Endodermal cell (in vitro differentiated cells): ENCODE measurements around the gene PLCXD1. TPM values are rescaled to one million over a fixed set of nuclear protein-coding genes. Genes with fewer than 3 reads are reported as not detected.

Source experiments
- DNase-seq: peaks from one replicate; pipeline ENCODE4 v3.0.0-alpha.2; 2017
- H3K27ac ChIP-seq: 2 replicates; pipeline ENCODE4 v1.5.1; 2013; ENCODE audit warnings: mild to moderate bottlenecking, low read depth, low read length, moderate library complexity
- H3K27me3 ChIP-seq: 2 replicates; pipeline ENCODE4 v1.6.1; 2013; ENCODE audit warnings: mild to moderate bottlenecking, low read length, moderate library complexity; ENCODE audit not compliant: insufficient read depth, control insufficient read depth, poor library complexity, severe bottlenecking
- H3K36me3 ChIP-seq: 2 replicates; pipeline ENCODE4 v1.7.0; 2013; ENCODE audit warnings: mild to moderate bottlenecking, low read length, moderate library complexity; ENCODE audit not compliant: control insufficient read depth, insufficient read depth
- H3K4me1 ChIP-seq: one replicate; pipeline ENCODE4 v1.7.0; 2013; ENCODE audit warnings: low read length; ENCODE audit not compliant: control insufficient read depth, insufficient read depth
- H3K4me3 ChIP-seq: 2 replicates; pipeline ENCODE4 v1.5.1; 2013; ENCODE audit warnings: mild to moderate bottlenecking, low read length, moderate library complexity
- H3K9ac ChIP-seq: 2 replicates; pipeline ENCODE4 v1.6.1; 2013; ENCODE audit warnings: mild to moderate bottlenecking, low read length, moderate library complexity; ENCODE audit not compliant: poor library complexity, severe bottlenecking; ENCODE audit errors: extremely low read depth
- H3K9me3 ChIP-seq: 2 replicates; pipeline ENCODE4 v1.6.1; 2013; ENCODE audit warnings: mild to moderate bottlenecking, low read length, moderate library complexity; ENCODE audit not compliant: control insufficient read depth
- H3K27ac Mint-ChIP-seq: 2 replicates; pipeline ENCODE4 v1.8.0; 2020; ENCODE audit warnings: mixed read lengths
- H3K27me3 Mint-ChIP-seq: 2 replicates; pipeline ENCODE4 v1.8.0; 2021; ENCODE audit warnings: mild to moderate bottlenecking, mixed read lengths; ENCODE audit not compliant: insufficient read depth
- H3K36me3 Mint-ChIP-seq: 2 replicates; pipeline ENCODE4 v1.8.0; 2020; ENCODE audit warnings: low read depth, mixed read lengths
- H3K4me1 Mint-ChIP-seq: 2 replicates; pipeline ENCODE4 v1.8.0; 2020; ENCODE audit warnings: mixed read lengths
- H3K4me3 Mint-ChIP-seq: 2 replicates; pipeline ENCODE4 v1.8.0; 2020; ENCODE audit warnings: mild to moderate bottlenecking, moderate library complexity, mixed read lengths
- H3K9me3 Mint-ChIP-seq: 2 replicates; pipeline ENCODE4 v1.8.0; 2020; ENCODE audit warnings: mild to moderate bottlenecking, mixed read lengths
- CTCF ChIP-seq: fragments of 200-600 bp; sonication (generic); conservative IDR thresholded peaks from 2 replicates; pipeline ENCODE4 v1.5.0; 2021; ENCODE audit warnings: antibody characterized with exemption, mild to moderate bottlenecking
- whole genome bisulfite sequencing, 2 experiments: methylation state at CpG; one replicate each; pipeline versions ENCODE4 v1.1.5 to v1.1.7; 2013; ENCODE audit warnings: missing lambda C conversion rate in 2 of 2, mixed read lengths in 1 of 2; ENCODE audit not compliant: insufficient coverage in 1 of 2, insufficient read length in 1 of 2; 5-methylcytosine and 5-hydroxymethylcytosine counted together
- total RNA-seq, 2 donors: library from RNA; stranded (reverse); fragmentation: NEBNext Ultra II Directional in 1 of 2; extraction: Animal tissue kit (Norgen Biotek cat#: 25700) in 1 of 2; gene quantifications; 2 replicates in 1 of 2; 3 replicates in 1 of 2; pipeline ENCODE4 v1.2.1, GENCODE V29; 2021

The PLCXD1 gene
- total RNA-seq, 2 donors from 2014 or later: 70.3 to 96.9 TPM

GRCh38 chrX:283115-283845 lies 2.1 kb downstream of the PLCXD1 start:
- H3K4me1 Mint-ChIP-seq: peaks cover 9% of the 10 kb centered on the region
- H3K36me3 Mint-ChIP-seq: peaks cover 40% of the 10 kb centered on the region

GRCh38 chrX:285076-285677 lies 4.0 kb downstream of the PLCXD1 start:
- Mint-ChIP-seq H3K4me3 (no peak overlapping the region), H3K4me1 (peaks cover 2% of the 10 kb centered on the region), H3K36me3 (peaks cover 50% of the 10 kb centered on the region), H3K27ac (peak overlapping the region; percentile 35), H3K27me3 (no peaks in the 10 kb centered on the region), H3K9me3 (no peaks in the 10 kb centered on the region)
- no peak for DNase-seq
- no peaks in the 10 kb centered on the region for H3K9me3 ChIP-seq
- no peak overlapping the region for H3K27ac ChIP-seq
- H3K4me1 ChIP-seq: no peaks in the 10 kb centered on the region
- no peak overlapping the region for H3K9ac ChIP-seq
- no peak overlapping the region for H3K4me3 ChIP-seq
- peaks cover 55% of the 10 kb centered on the region for H3K36me3 ChIP-seq
- WGBS, 2 experiments: 91 to 98% methylated on average over 9 to 13 of the region's 13 CpGs
- no peaks in the 10 kb centered on the region for H3K27me3 ChIP-seq
- no peak for TF ChIP-seq CTCF

More at GRCh38 chrX:283115-283845, 2.1 kb downstream of the PLCXD1 start:
- Histone ChIP-seq H3K4me3 (peak overlapping the region; percentile 89), H3K9ac (peak overlapping the region; percentile 57), H3K36me3 (peaks cover 38% of the 10 kb centered on the region), H3K27me3 (no peaks in the 10 kb centered on the region), H3K9me3 (no peaks in the 10 kb centered on the region), H3K27ac (peak overlapping the region; percentile 87), H3K4me1 (peaks cover 4% of the 10 kb centered on the region)
- Mint-ChIP-seq H3K4me3 (peak overlapping the region; percentile 81), H3K27me3 (no peaks in the 10 kb centered on the region), H3K27ac (peak overlapping the region; percentile 98), H3K9me3 (no peaks in the 10 kb centered on the region)
- TF ChIP-seq CTCF: no peak
- peak; percentile 98 for DNase-seq
- WGBS, 2 experiments: 10 to 11% methylated on average over 7 to 44 of the region's 45 CpGs

GRCh38 chrX:287670-288069 lies 6.5 kb downstream of the PLCXD1 start:
- Histone ChIP-seq H3K4me3 (no peak overlapping the region), H3K27ac (no peak overlapping the region), H3K9me3 (no peaks in the 10 kb centered on the region), H3K27me3 (no peaks in the 10 kb centered on the region), H3K9ac (no peak overlapping the region), H3K4me1 (no peaks in the 10 kb centered on the region), H3K36me3 (peaks cover 79% of the 10 kb centered on the region)
- no peak for DNase-seq
- H3K9me3 Mint-ChIP-seq: peaks cover 1% of the 10 kb centered on the region
- H3K4me3 Mint-ChIP-seq: no peak overlapping the region
- H3K27me3 Mint-ChIP-seq: no peaks in the 10 kb centered on the region
- no peak for TF ChIP-seq CTCF
- WGBS, 2 experiments: 96 to 98% methylated on average over 6 to 7 of the region's 7 CpGs
- peaks cover 74% of the 10 kb centered on the region for H3K36me3 Mint-ChIP-seq
- peaks cover 2% of the 10 kb centered on the region for H3K4me1 Mint-ChIP-seq
- H3K27ac Mint-ChIP-seq: no peak overlapping the region
